Astrocyte (in vitro differentiated cells and primary cell): ENCODE measurements around the gene MBTD1. TPM values are rescaled to one million over a fixed set of nuclear protein-coding genes. Genes with fewer than 3 reads are reported as not detected.

Experiments used
- DNase-seq: peaks from one replicate; pipeline ENCODE4 v3.0.0-alpha.2; 2010; ENCODE audit warnings: low read depth
- FAIRE-seq: peaks from 2 replicates; lab custom pipeline; 2011; peaks lifted over from hg19 to GRCh38; lab: Jason Lieb, UNC
- H2AFZ ChIP-seq: 2 replicates; pipeline ENCODE4 v1.6.0; 2012; ENCODE audit warnings: low read depth, low read length, inconsistent platforms
- H3K27ac ChIP-seq: 2 replicates; pipeline ENCODE4 v1.5.1; 2011; ENCODE audit warnings: low read depth, low read length, inconsistent platforms
- H3K27me3 ChIP-seq: 2 replicates; pipeline ENCODE4 v1.6.0; 2011; ENCODE audit warnings: low read length, inconsistent platforms; ENCODE audit not compliant: insufficient read depth
- H3K36me3 ChIP-seq: 2 replicates; pipeline ENCODE4 v1.5.1; 2011; ENCODE audit warnings: low read length, inconsistent platforms; ENCODE audit not compliant: insufficient read depth
- H3K4me1 ChIP-seq: 2 replicates; pipeline ENCODE4 v1.5.1; 2011; ENCODE audit warnings: low read length, inconsistent platforms; ENCODE audit not compliant: insufficient read depth
- H3K4me2 ChIP-seq: 2 replicates; pipeline ENCODE4 v1.6.0; 2012; ENCODE audit warnings: low read length, inconsistent platforms
- H3K4me3 ChIP-seq: 2 replicates; pipeline ENCODE4 v1.5.1; 2011; ENCODE audit warnings: low read depth, mild to moderate bottlenecking, low read length, inconsistent platforms; ENCODE audit not compliant: insufficient read depth
- H3K79me2 ChIP-seq: 2 replicates; pipeline ENCODE4 v1.6.0; 2012; ENCODE audit warnings: mild to moderate bottlenecking, low read length, inconsistent platforms; ENCODE audit not compliant: insufficient read depth
- H3K9ac ChIP-seq: 2 replicates; pipeline ENCODE4 v1.6.0; 2012; ENCODE audit warnings: mild to moderate bottlenecking, low read length, inconsistent platforms
- H3K9me3 ChIP-seq: 2 replicates; pipeline ENCODE4 v1.5.1; 2012; ENCODE audit warnings: low read depth, mild to moderate bottlenecking, low read length, inconsistent platforms; ENCODE audit not compliant: insufficient read depth
- H4K20me1 ChIP-seq: 2 replicates; pipeline ENCODE4 v1.6.0; 2012; ENCODE audit warnings: low read length, inconsistent platforms; ENCODE audit not compliant: insufficient read depth
- H3K27ac Mint-ChIP-seq: one replicate; pipeline ENCODE4 v1.8.0; 2021; ENCODE audit warnings: mild to moderate bottlenecking, mixed read lengths; ENCODE audit not compliant: unreplicated experiment
- H3K27me3 Mint-ChIP-seq: one replicate; pipeline ENCODE4 v1.8.0; 2021; ENCODE audit warnings: low read depth, mixed read lengths; ENCODE audit not compliant: unreplicated experiment
- H3K36me3 Mint-ChIP-seq: one replicate; pipeline ENCODE4 v1.8.0; 2021; ENCODE audit warnings: low read depth, mixed read lengths; ENCODE audit not compliant: unreplicated experiment
- H3K4me1 Mint-ChIP-seq: one replicate; pipeline ENCODE4 v1.8.0; 2021; ENCODE audit warnings: low read depth, mixed read lengths; ENCODE audit not compliant: unreplicated experiment
- H3K4me3 Mint-ChIP-seq: one replicate; pipeline ENCODE4 v1.8.0; 2021; ENCODE audit warnings: mild to moderate bottlenecking, moderate library complexity, mixed read lengths; ENCODE audit not compliant: unreplicated experiment
- H3K9me3 Mint-ChIP-seq: one replicate; pipeline ENCODE4 v1.8.0; 2021; ENCODE audit warnings: mild to moderate bottlenecking, mixed read lengths; ENCODE audit not compliant: unreplicated experiment
- CTCF ChIP-seq: IDR thresholded peaks from 2 replicates; pipeline ENCODE4 v1.5.1; 2011; ENCODE audit warnings: low read depth, mild to moderate bottlenecking, inconsistent platforms, low read length, moderate library complexity; ENCODE audit not compliant: insufficient read depth
- EZH2 ChIP-seq: IDR thresholded peaks from 2 replicates; pipeline ENCODE4 v1.6.1; 2012; ENCODE audit warnings: mild to moderate bottlenecking, low read length, inconsistent platforms; ENCODE audit not compliant: insufficient read depth
- total RNA-seq: library from RNA; stranded (reverse); gene quantifications from 2 replicates; pipeline ENCODE4 v1.2.1, GENCODE V29; 2021

Gene MBTD1
- total RNA-seq, 1 donor from 2014 or later = 11.1 TPM

GRCh38 chr17:51166198-51166986 lies 93.5 kb downstream of the MBTD1 start, which contains the start of gene NME2:
Gene NME2 (plus strand): TSS chr17:51166411. CDS start chr17:51166831, 420 bp downstream.
- no peak for FAIRE-seq
- peaks cover 40% of the 10 kb centered on the region for H3K79me2 ChIP-seq
- Mint-ChIP-seq H3K4me1 (peaks cover 27% of the 10 kb centered on the region), H3K9me3 (no peaks in the 10 kb centered on the region), H3K36me3 (peaks cover 25% of the 10 kb centered on the region), H3K4me3 (peak within 1 kb of the TSS; percentile 89), H3K27ac (peak within 1 kb of the TSS; percentile 95), H3K27me3 (no peaks in the 10 kb centered on the region)
- H3K36me3 ChIP-seq = peaks cover 36% of the 10 kb centered on the region
- no peaks in the 10 kb centered on the region for H3K9me3 ChIP-seq
- H4K20me1 ChIP-seq = peaks cover 42% of the 10 kb centered on the region
- peak within 1 kb of the TSS; percentile 98 for H3K4me2 ChIP-seq
- H2AFZ ChIP-seq = peak within 1 kb of the TSS; percentile 88
- peak within 1 kb of the TSS; percentile 91 for H3K9ac ChIP-seq
- H3K27me3 ChIP-seq = no peaks in the 10 kb centered on the region
- H3K4me1 ChIP-seq = peaks cover 11% of the 10 kb centered on the region
- TF ChIP-seq CTCF (no peak), EZH2 (no peak)
- DNase-seq = peak; percentile 68
- peak within 1 kb of the TSS; percentile 83 for H3K27ac ChIP-seq
- peak within 1 kb of the TSS; percentile 73 for H3K4me3 ChIP-seq

DNA sequence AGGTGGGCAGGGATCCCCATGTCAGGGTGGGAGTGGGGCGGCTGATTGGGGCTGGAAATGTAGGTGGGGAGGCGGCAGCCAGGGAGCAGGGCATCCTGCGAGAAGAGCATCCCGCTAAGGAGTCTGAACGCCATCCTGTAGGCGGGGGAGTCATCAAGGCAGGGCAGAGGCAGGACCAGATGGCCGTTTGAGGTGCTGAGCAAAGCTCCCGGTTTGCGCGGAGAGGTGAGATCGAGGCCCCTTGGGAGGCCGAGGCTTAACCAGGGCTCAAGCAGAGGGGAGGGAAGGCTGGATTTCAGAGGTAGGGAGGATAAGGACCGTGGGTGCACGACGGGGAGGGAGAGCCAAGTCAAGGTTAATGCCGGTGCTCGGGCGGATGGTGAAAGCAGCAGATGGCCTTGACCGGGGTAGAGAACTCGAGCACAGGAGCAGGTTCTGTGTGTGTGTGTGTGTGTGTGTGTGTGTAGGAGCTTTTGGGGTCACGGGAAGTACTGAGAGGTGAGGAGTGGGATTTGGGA lies 94.1 kb downstream of the MBTD1 start:
- Mint-ChIP-seq H3K27ac (peak overlapping the region; percentile 95), H3K4me3 (peak overlapping the region; percentile 87), H3K36me3 (peaks cover 25% of the 10 kb centered on the region), H3K27me3 (no peaks in the 10 kb centered on the region), H3K9me3 (no peaks in the 10 kb centered on the region), H3K4me1 (peaks cover 27% of the 10 kb centered on the region)
- FAIRE-seq = no peak
- H4K20me1 ChIP-seq = peaks cover 35% of the 10 kb centered on the region
- TF ChIP-seq CTCF = no peak
- no peak for TF ChIP-seq EZH2
- H3K36me3 ChIP-seq = peaks cover 36% of the 10 kb centered on the region
- peaks cover 11% of the 10 kb centered on the region for H3K4me1 ChIP-seq
- H3K79me2 ChIP-seq = peaks cover 36% of the 10 kb centered on the region
- H3K9ac ChIP-seq = peak overlapping the region; percentile 91
- H3K27me3 ChIP-seq = no peaks in the 10 kb centered on the region
- DNase-seq = peak; percentile 37
- H3K27ac ChIP-seq = peak overlapping the region; percentile 83
- H2AFZ ChIP-seq = peak overlapping the region; percentile 88
- H3K4me2 ChIP-seq = peak overlapping the region; percentile 98
- no peaks in the 10 kb centered on the region for H3K9me3 ChIP-seq
- H3K4me3 ChIP-seq = peak overlapping the region; percentile 73
